ENCODE results near the gene SLC1A3.

The SLC1A3 gene

DNA sequence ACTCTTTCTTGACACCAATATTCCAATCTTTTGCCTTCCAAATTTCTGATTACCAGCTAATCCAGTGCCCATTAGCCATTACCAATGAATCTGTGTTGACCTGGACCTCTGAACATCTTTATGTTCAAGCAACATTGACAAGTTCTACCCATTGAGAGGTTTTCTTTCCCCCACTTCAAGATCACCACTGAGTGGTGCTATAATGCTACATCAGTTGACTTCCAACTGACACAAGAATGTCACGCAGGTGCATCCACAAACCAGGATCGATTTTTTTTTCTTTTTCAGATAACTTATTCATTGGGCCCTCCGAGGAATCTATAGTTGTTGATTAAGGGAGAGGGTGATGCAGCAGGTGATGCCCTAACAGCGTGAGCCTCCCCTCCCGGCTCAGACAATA, 102.6 kb downstream of the SLC1A3 start:
- H3K27me3 Mint-ChIP-seq (ENCODE audit: low read depth): no peaks in the 10 kb centered on the region
- no peaks in the 10 kb centered on the region for H3K9me3 Mint-ChIP-seq
- no peaks in the 10 kb centered on the region for H3K4me1 Mint-ChIP-seq (ENCODE audit: low read depth)
- no peak overlapping the region for H3K27ac Mint-ChIP-seq
- H3K36me3 Mint-ChIP-seq (ENCODE audit: low read depth): peaks cover 2% of the 10 kb centered on the region
- H3K4me3 Mint-ChIP-seq: no peak overlapping the region

DNA sequence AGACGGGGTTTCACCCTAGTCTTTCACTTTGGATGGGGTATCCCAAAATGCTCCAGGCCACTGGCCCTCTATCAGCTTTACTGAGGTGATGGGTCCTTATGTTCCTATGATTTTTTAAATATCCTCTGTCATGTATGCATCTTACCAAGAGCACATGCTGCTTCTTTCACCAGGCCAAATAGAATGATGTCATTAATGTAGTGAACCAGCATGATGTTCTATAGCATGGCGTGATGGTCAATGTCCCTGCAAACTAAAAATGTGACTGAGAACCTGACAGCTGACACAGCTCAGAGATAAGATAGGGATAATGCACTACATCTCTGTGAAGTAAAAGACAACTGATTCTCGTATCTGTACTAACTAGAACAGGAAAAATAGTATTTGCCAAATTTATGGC, 103.6 kb downstream of the SLC1A3 start:
- Mint-ChIP-seq H3K27ac (no peak overlapping the region), H3K36me3 (ENCODE audit: low read depth) (no peaks in the 10 kb centered on the region), H3K4me1 (ENCODE audit: low read depth) (no peaks in the 10 kb centered on the region), H3K27me3 (ENCODE audit: low read depth) (no peaks in the 10 kb centered on the region), H3K9me3 (no peaks in the 10 kb centered on the region), H3K4me3 (no peak overlapping the region)

DNA sequence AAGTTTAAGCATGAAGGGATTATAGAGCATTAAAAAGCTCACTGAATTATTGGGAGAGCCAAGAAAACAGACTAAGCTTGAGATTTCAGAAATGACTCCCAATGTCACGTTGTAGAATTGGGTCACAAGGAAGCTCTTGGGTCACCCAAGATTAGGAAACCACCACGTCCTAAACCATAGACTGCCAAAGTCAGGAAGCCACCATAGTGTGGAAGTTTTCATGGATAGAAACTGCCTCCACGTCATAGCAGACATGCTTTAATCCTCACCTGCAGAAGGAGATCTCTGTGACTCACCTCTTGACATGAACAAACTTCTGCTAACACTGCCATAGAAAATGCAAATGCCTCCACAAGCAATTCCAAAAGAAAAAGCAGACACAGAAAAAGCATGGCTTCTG, 106.3 kb downstream of the SLC1A3 start:
- Mint-ChIP-seq H3K27me3 (ENCODE audit: low read depth) (no peaks in the 10 kb centered on the region), H3K36me3 (ENCODE audit: low read depth) (no peaks in the 10 kb centered on the region), H3K4me1 (ENCODE audit: low read depth) (no peaks in the 10 kb centered on the region), H3K27ac (no peak overlapping the region), H3K4me3 (no peak overlapping the region), H3K9me3 (no peaks in the 10 kb centered on the region)

DNA sequence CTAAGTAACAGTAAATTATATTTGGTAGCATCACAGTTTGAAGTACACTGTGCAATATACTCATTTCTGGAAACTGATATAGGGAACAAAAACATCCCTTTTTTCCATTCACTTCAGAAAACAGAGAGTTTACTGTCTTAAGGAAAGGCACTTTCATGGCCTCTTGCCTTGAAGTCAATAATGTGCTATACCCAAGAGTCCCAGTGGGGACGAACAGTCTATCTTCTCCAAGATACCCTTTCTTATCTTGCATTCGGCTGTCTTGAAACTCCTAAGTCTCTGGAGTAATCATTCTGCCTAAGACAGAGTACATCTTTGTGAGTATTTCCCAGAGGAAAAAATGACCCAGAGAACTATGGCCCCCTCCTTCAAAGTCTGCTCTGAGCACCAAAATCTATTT, 107.1 kb downstream of the SLC1A3 start:
- H3K4me1 Mint-ChIP-seq (ENCODE audit: low read depth): no peaks in the 10 kb centered on the region
- H3K27me3 Mint-ChIP-seq (ENCODE audit: low read depth): no peaks in the 10 kb centered on the region
- H3K9me3 Mint-ChIP-seq: no peaks in the 10 kb centered on the region
- no peak overlapping the region for H3K27ac Mint-ChIP-seq
- no peak overlapping the region for H3K4me3 Mint-ChIP-seq
- H3K36me3 Mint-ChIP-seq (ENCODE audit: low read depth): no peaks in the 10 kb centered on the region

DNA sequence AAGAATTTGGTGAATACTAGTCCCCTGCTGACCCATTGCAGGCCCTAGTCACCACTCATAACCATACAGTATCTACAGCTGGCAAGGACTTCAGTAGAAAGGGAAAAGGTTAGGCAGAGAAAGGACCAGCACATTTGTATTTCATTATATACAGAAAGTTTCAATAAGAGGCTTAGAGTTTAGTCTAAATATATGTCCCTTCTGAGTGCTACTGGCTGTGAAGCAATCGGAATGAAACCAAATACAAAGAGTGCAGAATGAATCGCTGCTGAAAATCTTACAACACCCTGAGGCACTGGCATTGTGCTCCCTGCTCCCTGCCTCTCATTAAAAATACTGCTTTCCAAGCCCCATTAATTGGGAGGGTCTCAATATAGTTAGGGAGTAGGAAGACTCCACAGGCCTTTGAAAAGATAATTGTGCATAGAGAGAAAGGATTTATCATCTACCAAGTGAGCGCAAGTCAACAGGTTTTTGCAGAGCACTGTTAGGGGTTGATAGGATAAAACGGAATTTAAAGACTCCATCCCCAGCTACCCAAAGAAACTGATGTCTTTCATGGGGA, 110.8 kb downstream of the SLC1A3 start:
- Mint-ChIP-seq H3K9me3 (no peaks in the 10 kb centered on the region), H3K27ac (no peak overlapping the region), H3K4me3 (no peak overlapping the region), H3K4me1 (ENCODE audit: low read depth) (no peaks in the 10 kb centered on the region), H3K27me3 (ENCODE audit: low read depth) (no peaks in the 10 kb centered on the region), H3K36me3 (ENCODE audit: low read depth) (no peaks in the 10 kb centered on the region)

DNA sequence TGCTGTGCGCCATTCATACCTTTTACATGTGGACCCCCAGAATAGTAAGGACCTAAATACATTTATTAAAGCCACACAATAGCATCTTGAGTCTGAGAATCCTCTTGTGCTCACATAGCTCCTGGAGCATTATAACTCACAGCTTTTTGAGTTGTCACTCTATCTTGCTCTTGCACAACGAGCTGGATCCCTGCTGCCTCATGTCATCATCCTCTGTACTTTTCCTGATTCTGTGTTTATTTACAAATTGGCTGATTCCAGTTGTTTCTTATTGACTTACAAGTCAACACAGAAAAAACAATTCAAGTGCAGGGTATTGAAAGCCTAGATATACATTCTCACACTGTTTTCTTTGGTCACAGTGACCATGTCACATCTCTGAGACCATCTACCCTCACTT, 112.9 kb downstream of the SLC1A3 start:
- Mint-ChIP-seq H3K36me3 (ENCODE audit: low read depth) (no peaks in the 10 kb centered on the region), H3K4me3 (no peak overlapping the region), H3K4me1 (ENCODE audit: low read depth) (peaks cover 10% of the 10 kb centered on the region), H3K27ac (no peak overlapping the region), H3K27me3 (ENCODE audit: low read depth) (no peaks in the 10 kb centered on the region), H3K9me3 (no peaks in the 10 kb centered on the region)

DNA sequence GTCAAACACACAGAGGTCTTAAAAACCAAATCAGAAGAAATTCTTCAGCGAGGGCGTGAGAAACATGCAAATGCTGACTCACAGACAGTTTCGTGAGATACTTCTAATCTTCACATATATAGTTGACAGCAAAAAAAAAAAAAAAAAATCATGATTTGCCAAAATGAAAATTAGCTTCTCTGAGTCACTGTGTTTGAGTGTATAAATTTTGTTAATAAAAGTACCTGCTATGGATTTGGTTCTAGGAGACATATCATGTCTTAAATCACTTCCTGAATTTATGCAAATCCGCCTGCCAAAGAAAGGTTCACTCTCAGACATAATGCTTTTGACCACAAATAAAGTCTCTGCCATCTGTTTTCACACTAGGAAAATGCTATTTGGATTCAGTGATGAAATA, 114.3 kb downstream of the SLC1A3 start:
- Mint-ChIP-seq H3K36me3 (ENCODE audit: low read depth) (no peaks in the 10 kb centered on the region), H3K27ac (no peak overlapping the region), H3K4me3 (no peak overlapping the region), H3K9me3 (no peaks in the 10 kb centered on the region), H3K4me1 (ENCODE audit: low read depth) (peaks cover 16% of the 10 kb centered on the region), H3K27me3 (ENCODE audit: low read depth) (no peaks in the 10 kb centered on the region)

DNA sequence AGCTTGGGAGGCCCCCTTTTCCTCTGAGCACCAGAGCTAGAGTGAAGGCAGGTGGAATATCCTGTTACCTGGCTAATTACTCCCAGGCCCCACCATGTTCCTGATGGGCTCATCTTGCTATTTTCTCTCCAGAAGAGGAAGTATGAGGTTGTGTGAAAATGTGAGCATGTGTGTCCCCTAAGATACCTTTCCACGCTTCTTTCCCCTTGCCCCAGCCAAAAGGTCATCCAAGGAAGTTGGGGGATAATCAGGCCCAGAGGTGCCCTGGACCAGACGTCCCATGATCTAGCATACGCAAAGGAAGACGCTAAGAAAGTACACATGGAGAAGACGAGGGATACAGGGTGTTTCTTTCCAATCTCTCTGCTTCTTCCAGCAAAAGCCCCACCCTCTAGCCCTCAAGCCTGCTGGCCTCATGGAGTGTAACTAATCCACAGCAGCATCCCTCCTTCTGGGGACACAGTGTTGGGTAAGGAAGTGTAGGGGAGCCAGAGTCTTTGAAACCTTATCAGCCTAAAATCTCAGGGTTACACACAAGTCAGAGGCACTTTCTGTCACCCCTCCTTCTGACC, 115.3 kb downstream of the SLC1A3 start:
- Mint-ChIP-seq H3K9me3 (no peaks in the 10 kb centered on the region), H3K27me3 (ENCODE audit: low read depth) (no peaks in the 10 kb centered on the region), H3K4me1 (ENCODE audit: low read depth) (peaks cover 16% of the 10 kb centered on the region), H3K4me3 (no peak overlapping the region), H3K36me3 (ENCODE audit: low read depth) (no peaks in the 10 kb centered on the region), H3K27ac (no peak overlapping the region)

DNA sequence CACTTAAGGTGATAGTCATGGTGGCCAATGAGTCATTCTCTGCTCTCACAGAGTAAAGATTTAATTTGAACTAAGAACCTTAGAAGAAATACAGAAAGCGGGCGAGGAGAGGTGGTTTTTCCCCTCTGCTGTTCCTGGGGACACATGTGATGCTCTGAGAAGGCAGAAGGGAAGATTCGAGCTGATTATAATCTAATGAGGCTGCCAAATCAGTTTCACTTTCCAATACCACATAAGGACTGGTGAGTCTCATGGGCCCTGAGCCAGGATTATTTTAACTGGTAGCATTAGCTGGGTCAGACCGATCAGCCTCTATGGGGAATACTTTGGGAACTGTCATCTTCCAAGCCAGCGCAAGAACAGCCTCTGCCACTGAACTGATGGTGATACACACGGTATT, 116.5 kb downstream of the SLC1A3 start:
- H3K27ac Mint-ChIP-seq: no peak overlapping the region
- H3K4me3 Mint-ChIP-seq: peak overlapping the region; percentile 19
- no peaks in the 10 kb centered on the region for H3K27me3 Mint-ChIP-seq (ENCODE audit: low read depth)
- H3K36me3 Mint-ChIP-seq (ENCODE audit: low read depth): no peaks in the 10 kb centered on the region
- H3K4me1 Mint-ChIP-seq (ENCODE audit: low read depth): peaks cover 16% of the 10 kb centered on the region
- H3K9me3 Mint-ChIP-seq: no peaks in the 10 kb centered on the region

DNA sequence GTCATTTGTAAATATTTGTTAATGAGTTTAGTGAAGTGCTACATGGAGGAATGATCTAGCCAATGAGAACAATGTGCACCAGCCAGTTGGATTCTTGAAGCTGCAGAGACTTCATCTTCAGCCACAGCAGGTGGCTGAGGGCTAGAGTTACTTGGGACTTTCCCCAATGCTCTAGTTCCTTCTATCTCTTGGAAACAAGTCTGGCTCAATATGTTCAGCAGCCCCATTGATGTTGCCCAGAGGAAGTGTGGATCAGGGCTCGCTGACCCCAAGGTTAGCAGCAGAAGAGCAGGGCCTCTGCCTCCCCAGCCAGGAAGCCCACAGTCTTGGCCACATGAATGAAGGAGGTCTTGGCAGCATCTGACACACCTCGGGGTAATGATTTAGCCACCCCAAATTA, 117.5 kb downstream of the SLC1A3 start:
- H3K4me3 Mint-ChIP-seq: no peak overlapping the region
- no peaks in the 10 kb centered on the region for H3K36me3 Mint-ChIP-seq (ENCODE audit: low read depth)
- no peaks in the 10 kb centered on the region for H3K9me3 Mint-ChIP-seq
- no peak overlapping the region for H3K27ac Mint-ChIP-seq
- H3K27me3 Mint-ChIP-seq (ENCODE audit: low read depth): peaks cover 3% of the 10 kb centered on the region
- H3K4me1 Mint-ChIP-seq (ENCODE audit: low read depth): peaks cover 18% of the 10 kb centered on the region

DNA sequence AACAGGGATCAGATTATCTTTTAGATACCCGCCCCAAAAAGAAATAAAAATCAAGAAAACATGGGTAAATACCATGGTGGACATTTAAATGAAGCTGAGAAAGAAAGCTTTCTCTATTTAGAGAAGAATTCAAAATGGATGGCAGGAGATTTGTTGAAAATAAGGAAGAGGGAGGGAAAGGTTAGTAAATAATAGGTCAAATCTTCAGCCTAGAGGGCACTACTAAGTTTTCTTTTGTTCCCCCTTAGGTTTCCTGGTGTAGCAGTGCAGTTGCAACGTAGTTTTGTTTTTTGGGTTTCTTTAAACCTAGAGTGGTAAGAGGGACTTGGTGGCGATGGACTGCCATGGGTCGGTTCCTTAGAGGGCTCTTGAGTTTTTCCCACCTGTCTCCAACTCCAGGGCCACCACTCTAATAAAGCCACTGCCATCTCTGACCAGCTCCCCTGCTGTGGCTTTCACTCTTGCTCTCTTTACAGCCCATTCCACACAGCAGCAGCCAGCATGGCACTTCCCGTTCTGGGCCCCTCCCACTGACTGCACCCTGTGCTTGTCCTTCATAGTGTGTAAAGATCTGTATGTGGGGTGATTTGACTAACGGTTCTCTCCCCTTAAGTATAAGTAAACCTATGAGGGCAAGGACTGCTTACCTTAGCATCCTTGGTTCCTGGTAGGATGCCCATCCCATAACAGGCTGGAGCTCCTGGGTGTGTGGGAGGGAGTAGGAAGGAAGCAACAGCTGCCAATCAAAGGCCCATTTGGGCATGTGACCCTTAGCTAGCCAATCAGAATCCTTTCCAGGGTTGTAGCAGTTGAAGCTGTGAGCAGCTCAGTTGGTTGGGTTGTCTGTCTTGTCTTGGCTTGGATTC, 118.3 kb downstream of the SLC1A3 start:
- Mint-ChIP-seq H3K36me3 (ENCODE audit: low read depth) (no peaks in the 10 kb centered on the region), H3K9me3 (no peaks in the 10 kb centered on the region), H3K27me3 (ENCODE audit: low read depth) (peaks cover 3% of the 10 kb centered on the region), H3K27ac (peak overlapping the region; percentile 61), H3K4me3 (peak overlapping the region; percentile 70), H3K4me1 (ENCODE audit: low read depth) (peaks cover 19% of the 10 kb centered on the region)

DNA sequence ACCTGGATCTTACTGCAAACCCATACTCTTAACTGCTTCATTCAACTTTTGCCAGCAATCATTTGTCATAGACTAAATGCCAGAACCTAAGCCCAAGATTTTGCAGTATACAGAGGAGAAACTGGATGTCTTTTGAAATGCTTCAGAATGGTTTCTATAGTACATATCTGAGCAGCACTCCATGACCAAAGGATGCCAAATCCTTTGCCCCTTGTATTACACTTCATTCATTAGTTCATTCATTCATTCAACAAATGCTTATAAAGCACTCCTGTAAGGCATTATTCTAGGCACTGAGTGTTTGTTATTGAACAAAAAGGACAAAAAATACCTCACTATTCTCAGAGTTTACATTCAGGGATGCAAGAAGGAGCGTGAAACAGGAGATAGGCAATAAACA, 119.9 kb downstream of the SLC1A3 start:
- H3K27ac Mint-ChIP-seq: no peak overlapping the region
- H3K27me3 Mint-ChIP-seq (ENCODE audit: low read depth): peaks cover 3% of the 10 kb centered on the region
- no peaks in the 10 kb centered on the region for H3K36me3 Mint-ChIP-seq (ENCODE audit: low read depth)
- H3K4me3 Mint-ChIP-seq: no peak overlapping the region
- no peaks in the 10 kb centered on the region for H3K9me3 Mint-ChIP-seq
- H3K4me1 Mint-ChIP-seq (ENCODE audit: low read depth): peaks cover 19% of the 10 kb centered on the region

DNA sequence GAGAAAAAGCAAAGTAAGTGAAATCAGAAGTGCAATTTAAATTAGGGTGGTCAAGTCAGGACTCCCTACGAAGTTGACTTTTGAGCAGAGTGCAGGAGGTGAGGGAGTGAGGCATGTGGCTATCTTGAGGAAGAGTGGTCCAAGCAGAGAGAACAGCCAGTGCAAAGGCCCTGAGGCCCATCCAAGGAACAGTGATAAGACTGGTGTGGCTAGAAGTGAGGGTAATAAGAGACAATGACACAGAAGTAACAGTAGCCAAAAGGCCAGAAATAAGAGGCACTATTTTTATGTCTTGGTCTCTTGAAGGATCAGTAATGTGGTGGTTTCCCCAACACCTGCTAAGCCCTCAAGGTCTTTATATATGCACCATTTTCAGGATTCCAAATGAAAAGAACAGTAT, 120.4 kb downstream of the SLC1A3 start:
- Mint-ChIP-seq H3K4me1 (ENCODE audit: low read depth) (peaks cover 19% of the 10 kb centered on the region), H3K27ac (no peak overlapping the region), H3K4me3 (no peak overlapping the region), H3K9me3 (no peaks in the 10 kb centered on the region), H3K27me3 (ENCODE audit: low read depth) (peaks cover 3% of the 10 kb centered on the region), H3K36me3 (ENCODE audit: low read depth) (no peaks in the 10 kb centered on the region)

DNA sequence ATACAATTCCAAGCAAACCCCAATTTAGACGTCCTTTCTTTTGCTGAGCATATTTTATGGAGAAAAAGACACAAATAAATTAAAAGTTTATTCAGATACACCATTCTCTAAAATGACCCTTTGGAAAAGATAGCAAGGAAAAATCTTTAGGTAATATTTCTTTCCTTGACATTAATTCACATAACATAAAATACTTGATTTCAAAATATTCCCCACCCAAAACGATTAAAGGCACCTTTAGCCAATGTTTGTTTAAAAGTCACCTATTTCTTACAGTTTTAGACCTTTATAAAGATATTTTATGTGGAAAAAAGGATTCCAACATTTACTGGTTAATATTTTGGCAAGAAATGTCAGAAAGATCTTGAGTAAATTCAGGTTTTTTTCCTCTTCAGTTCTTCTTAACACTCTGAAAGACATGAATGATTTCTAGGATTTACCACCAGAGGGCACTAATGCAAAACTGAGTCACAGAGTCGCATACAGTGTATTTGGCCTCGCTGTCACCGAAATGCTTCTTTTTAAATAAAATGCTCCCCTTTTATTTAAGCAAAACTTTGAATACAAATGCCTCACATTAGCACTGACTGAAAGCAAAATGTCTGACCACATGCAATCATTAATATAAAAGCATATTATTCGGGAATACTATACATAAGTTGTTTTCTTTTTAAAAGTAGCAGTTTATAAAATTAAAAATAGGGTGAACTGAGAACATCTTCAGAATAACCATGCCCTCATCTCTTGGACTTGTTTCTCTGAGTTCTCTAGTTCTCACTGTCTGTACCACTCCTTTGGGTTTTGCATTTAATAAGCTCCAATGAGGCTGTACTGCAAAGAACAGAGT, 122.5 kb downstream of the SLC1A3 start:
- Mint-ChIP-seq H3K27ac (no peak overlapping the region), H3K36me3 (ENCODE audit: low read depth) (no peaks in the 10 kb centered on the region), H3K9me3 (no peaks in the 10 kb centered on the region), H3K4me3 (no peak overlapping the region), H3K27me3 (ENCODE audit: low read depth) (peaks cover 9% of the 10 kb centered on the region), H3K4me1 (ENCODE audit: low read depth) (peaks cover 13% of the 10 kb centered on the region)
